Peyer's patch (tissue), 4 donors: Measurements from ENCODE around the gene HRAS. TPM values are rescaled to one million over a fixed set of nuclear protein-coding genes. Genes with fewer than 3 reads are reported as not detected.
"Not testable (repeated sequence)": the region's sequence is repeated elsewhere in the genome, so short reads cannot be mapped to it uniquely, and the experiment has no call there.

Source experiments
- DNase-seq, 3 donors: peaks; one replicate each; pipeline ENCODE4 v3.0.0-alpha.2; 2017 to 2019
- H3K27ac ChIP-seq, 4 donors: fragments of 200-600 bp; sonication (generic); one replicate each; pipeline ENCODE4 v1.5.1; 2016 to 2019
- H3K27me3 ChIP-seq, 2 donors: fragments of 200-600 bp; sonication (generic); one replicate each; pipeline ENCODE4 v1.5.1; 2019
- H3K36me3 ChIP-seq, 3 donors: fragments of 200-600 bp; sonication (generic); one replicate each; pipeline ENCODE4 v1.5.1; 2016 to 2019
- H3K4me1 ChIP-seq, 4 donors: fragments of 200-600 bp; sonication (generic); one replicate each; pipeline ENCODE4 v1.5.1; 2016 to 2019
- H3K4me3 ChIP-seq, 4 donors: fragments of 200-600 bp; sonication (generic); 1 replicate in 3 of 4; 2 replicates in 1 of 4; pipeline ENCODE4 v1.5.1; 2016 to 2019; ENCODE audit warnings: mild to moderate bottlenecking in 1 of 4
- H3K9me3 ChIP-seq, 4 donors: fragments of 200-600 bp; sonication (generic); one replicate each; pipeline ENCODE4 v1.5.1; 2016 to 2019; ENCODE audit warnings: mild to moderate bottlenecking in 1 of 4
- CTCF ChIP-seq, 6 experiments: fragments of 450-650 bp in 4 of 6; fragments of 200-600 bp in 2 of 6; sonication (generic) in 1 of 6; IDR thresholded peaks; one replicate each; pipeline ENCODE4 v1.5.1; 2017 to 2019; ENCODE audit warnings: antibody characterized with exemption in 6 of 6, mild to moderate bottlenecking in 3 of 6, moderate library complexity in 1 of 6
- POLR2A ChIP-seq, 2 donors: fragments of 450-650 bp; IDR thresholded peaks; one replicate each; pipeline ENCODE4 v1.5.1; 2017; ENCODE audit warnings: antibody characterized with exemption in 2 of 2, mild to moderate bottlenecking in 2 of 2, moderate library complexity in 2 of 2
- total RNA-seq, 4 donors: library from RNA; depleted of rRNA; stranded (reverse); fragments of >200 nt; gene quantifications; one replicate each; pipeline ENCODE4 v1.1.0, GENCODE V29; 2016

HRAS gene
- total RNA-seq, 4 donors from 2014 or later: 27.4 to 55.3 (median 35.1) TPM

- H3K4me1 ChIP-seq: peaks cover 12 to 49% (median 33%) of the 10 kb centered on the region in 4 donors
- TF ChIP-seq CTCF (IDR thresholded peaks at IDR 0.05) (peak in 2 of 6 experiments; percentile 10 to 19), POLR2A (IDR thresholded peaks at IDR 0.05) (peak in 1 of 2 donors; percentile 57)
- no peaks in the 10 kb centered on the region for H3K36me3 ChIP-seq
- no peaks in the 10 kb centered on the region for H3K27me3 ChIP-seq
- H3K4me3 ChIP-seq: peak overlapping the region; percentile 50 to 85 (median 68)
- H3K9me3 ChIP-seq: no peaks in the 10 kb centered on the region
- no peak for DNase-seq
- peak overlapping the region in 3 of 4 donors; percentile 20 to 77 (median 76) for H3K27ac ChIP-seq
These were observed 40.1 kb upstream of the HRAS start for GRCh38 chr11:575313-575995.

GRCh38 chr11:574632-575312 lies 39.4 kb upstream of the HRAS start:
- Histone ChIP-seq H3K27me3 (no peaks in the 10 kb centered on the region), H3K9me3 (no peaks in the 10 kb centered on the region), H3K4me1 (peaks cover 9 to 43% (median 30%) of the 10 kb centered on the region in 4 donors), H3K27ac (peak overlapping the region in 2 of 4 donors; percentile 76 to 77), H3K4me3 (peak overlapping the region; percentile 50 to 85 (median 68)), H3K36me3 (no peaks in the 10 kb centered on the region)
- no peak for DNase-seq
- no peak for TF ChIP-seq POLR2A (IDR thresholded peaks at IDR 0.05)
- no peak for TF ChIP-seq CTCF (IDR thresholded peaks at IDR 0.05)

- H3K27ac ChIP-seq: peak overlapping the region in 1 of 4 donors; percentile 5
- DNase-seq, H3K27me3 ChIP-seq, H3K9me3 ChIP-seq, H3K36me3 ChIP-seq: not testable (repeated sequence)
- H3K4me3 ChIP-seq: peak overlapping the region in 1 of 4 donors; percentile 65
- H3K4me1 ChIP-seq: peaks cover 12 to 42% (median 31%) of the 10 kb centered on the region in 4 donors
These were observed 38.7 kb upstream of the HRAS start for GRCh38 chr11:574031-574570.

GRCh38 chr11:573146-573759 lies 37.9 kb upstream of the HRAS start:
- Histone ChIP-seq H3K36me3 (no peaks in the 10 kb centered on the region), H3K27me3 (no peaks in the 10 kb centered on the region), H3K4me1 (peaks cover 12 to 36% (median 26%) of the 10 kb centered on the region in 4 donors), H3K4me3 (no peak overlapping the region), H3K27ac (no peak overlapping the region), H3K9me3 (no peaks in the 10 kb centered on the region)
- no peak for DNase-seq
- TF ChIP-seq CTCF (IDR thresholded peaks at IDR 0.05): no peak
- no peak for TF ChIP-seq POLR2A (IDR thresholded peaks at IDR 0.05)

GRCh38 chr11:571802-572185 lies 36.4 kb upstream of the HRAS start:
- TF ChIP-seq CTCF (IDR thresholded peaks at IDR 0.05) (no peak), POLR2A (IDR thresholded peaks at IDR 0.05) (no peak)
- no peak for DNase-seq
- Histone ChIP-seq H3K9me3 (no peaks in the 10 kb centered on the region), H3K4me3 (no peak overlapping the region), H3K27ac (no peak overlapping the region), H3K36me3 (no peaks in the 10 kb centered on the region), H3K27me3 (no peaks in the 10 kb centered on the region), H3K4me1 (peaks cover 8 to 29% (median 13%) of the 10 kb centered on the region in 4 donors)
